Hepatocyte (in vitro differentiated cells): ENCODE results near the gene RPL18A.

Experiments
- EZH2 ChIP-seq: fragments of 200-600 bp; sonication (generic); IDR thresholded peaks from 2 replicates; pipeline ENCODE4 v1.6.1; 2016; ENCODE audit warnings: antibody characterized with exemption, mild to moderate bottlenecking, borderline replicate concordance
- TF ChIP-seq, protein P1 (sequence below): fragments of 200-600 bp; sonication (generic); IDR thresholded peaks from 2 replicates; pipeline ENCODE4 v1.5.1; 2016; ENCODE audit warnings: antibody characterized with exemption, mild to moderate bottlenecking; ENCODE audit not compliant: poor library complexity

DNA sequence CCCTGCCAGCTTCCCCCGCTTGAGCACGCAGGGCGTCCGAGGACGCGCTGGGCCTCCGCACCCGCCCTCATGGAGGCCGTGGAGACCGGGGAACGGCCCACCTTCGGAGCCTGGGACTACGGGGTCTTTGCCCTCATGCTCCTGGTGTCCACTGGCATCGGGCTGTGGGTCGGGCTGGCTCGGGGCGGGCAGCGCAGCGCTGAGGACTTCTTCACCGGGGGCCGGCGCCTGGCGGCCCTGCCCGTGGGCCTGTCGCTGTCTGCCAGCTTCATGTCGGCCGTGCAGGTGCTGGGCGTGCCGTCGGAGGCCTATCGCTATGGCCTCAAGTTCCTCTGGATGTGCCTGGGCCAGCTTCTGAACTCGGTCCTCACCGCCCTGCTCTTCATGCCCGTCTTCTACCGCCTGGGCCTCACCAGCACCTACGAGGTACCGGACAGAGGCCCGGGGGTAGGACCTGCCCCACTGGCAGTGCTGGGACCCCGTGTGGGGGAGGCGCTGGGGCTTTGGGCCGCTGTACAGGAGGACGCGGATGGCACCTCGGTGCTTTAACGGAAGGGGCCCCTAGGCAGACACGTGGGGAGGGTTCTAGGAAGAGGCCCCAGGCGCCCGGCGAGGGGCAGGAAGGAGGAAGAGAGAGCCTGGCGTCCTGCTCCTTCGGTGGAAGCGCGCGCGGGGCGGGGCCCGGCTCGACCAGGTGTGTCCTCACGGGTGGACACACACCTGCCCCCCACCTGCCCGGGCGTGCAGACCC lies 12.7 kb downstream of the RPL18A start:
- no peak for TF ChIP-seq EZH2
- TF ChIP-seq, protein P1, sequence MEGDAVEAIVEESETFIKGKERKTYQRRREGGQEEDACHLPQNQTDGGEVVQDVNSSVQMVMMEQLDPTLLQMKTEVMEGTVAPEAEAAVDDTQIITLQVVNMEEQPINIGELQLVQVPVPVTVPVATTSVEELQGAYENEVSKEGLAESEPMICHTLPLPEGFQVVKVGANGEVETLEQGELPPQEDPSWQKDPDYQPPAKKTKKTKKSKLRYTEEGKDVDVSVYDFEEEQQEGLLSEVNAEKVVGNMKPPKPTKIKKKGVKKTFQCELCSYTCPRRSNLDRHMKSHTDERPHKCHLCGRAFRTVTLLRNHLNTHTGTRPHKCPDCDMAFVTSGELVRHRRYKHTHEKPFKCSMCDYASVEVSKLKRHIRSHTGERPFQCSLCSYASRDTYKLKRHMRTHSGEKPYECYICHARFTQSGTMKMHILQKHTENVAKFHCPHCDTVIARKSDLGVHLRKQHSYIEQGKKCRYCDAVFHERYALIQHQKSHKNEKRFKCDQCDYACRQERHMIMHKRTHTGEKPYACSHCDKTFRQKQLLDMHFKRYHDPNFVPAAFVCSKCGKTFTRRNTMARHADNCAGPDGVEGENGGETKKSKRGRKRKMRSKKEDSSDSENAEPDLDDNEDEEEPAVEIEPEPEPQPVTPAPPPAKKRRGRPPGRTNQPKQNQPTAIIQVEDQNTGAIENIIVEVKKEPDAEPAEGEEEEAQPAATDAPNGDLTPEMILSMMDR: no peak
